ELF-1 (cell line): ENCODE results near the gene PTCD2.
"Not testable (repeated sequence)": the region's sequence is repeated elsewhere in the genome, so short reads cannot be mapped to it uniquely, and the experiment has no call there.

Experiments
- DNase-seq: peaks from one replicate; pipeline ENCODE4 v3.0.0-alpha.2; 2016; ENCODE audit warnings: low read depth, low spot score

PTCD2 gene

DNA sequence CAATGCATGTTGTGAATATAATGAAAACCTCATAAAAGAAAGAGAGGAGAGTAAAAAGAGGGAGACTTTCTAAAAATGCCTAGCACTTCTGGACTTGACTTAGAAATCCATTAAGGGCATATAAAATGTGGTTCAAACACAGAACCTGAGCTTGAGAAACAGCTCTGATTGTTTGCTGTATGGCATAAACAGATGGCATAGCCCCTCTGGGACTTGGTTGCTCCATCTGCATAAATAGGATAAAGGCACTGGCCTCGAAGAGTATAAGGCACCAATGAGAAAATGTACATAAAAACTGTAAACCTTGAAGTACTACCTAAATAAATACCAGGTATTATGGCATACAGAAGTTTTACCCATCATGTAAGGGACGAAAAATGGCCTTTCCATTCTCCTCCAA, 23.9 kb upstream of the PTCD2 start:
- no peak for DNase-seq

- DNase-seq, result not testable (repeated sequence)
Measured at GRCh38 chr5:72298136-72298535, 22.0 kb upstream of the PTCD2 start.

- DNase-seq, result no peak
Measured at GRCh38 chr5:72298711-72299110, 21.5 kb upstream of the PTCD2 start.

DNA sequence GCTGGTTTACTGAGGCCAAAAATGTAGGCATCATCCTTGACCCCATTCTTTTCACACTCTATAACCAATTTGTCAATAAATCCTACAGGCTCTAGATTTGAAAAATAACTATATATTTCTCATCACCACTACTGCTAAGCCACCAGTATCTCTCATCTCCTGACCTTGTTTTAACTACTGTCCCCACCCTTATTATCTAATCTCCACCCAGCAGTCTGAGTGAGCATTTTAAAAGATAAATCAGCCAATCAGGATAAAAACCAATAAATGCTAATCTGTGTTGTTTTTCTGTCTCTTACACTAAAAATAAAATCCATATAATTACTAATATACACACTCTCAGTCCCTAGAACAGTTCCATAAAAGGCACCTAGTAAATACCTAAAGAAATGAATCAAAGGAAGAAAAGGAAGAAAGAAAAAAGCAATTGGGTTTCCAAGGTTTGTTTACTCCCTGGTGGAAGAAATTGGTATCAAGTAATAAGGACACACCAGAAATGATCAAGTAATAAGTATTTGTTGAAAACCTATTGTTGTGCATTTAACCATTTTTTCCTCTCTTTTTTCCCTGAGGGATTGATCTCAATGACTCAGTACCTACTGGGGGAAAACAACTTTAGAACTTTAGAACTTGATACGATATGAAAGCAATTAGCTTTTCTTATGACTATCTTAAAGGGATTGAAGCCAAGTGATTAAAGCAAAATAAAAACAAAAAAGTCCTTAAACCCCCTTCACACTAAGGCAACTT, 19.4 kb upstream of the PTCD2 start:
- DNase-seq, result no peak

- DNase-seq, result no peak
Measured at GRCh38 chr5:72301557-72301956, 18.6 kb upstream of the PTCD2 start.

GRCh38 chr5:72302171-72302570, 18.0 kb upstream of the PTCD2 start:
- DNase-seq, result peak; percentile 92

GRCh38 chr5:72305194-72306142, 14.7 kb upstream of the PTCD2 start:
- DNase-seq, result no peak

- no peak for DNase-seq
Measured at GRCh38 chr5:72307573-72307967, 12.6 kb upstream of the PTCD2 start.

DNA sequence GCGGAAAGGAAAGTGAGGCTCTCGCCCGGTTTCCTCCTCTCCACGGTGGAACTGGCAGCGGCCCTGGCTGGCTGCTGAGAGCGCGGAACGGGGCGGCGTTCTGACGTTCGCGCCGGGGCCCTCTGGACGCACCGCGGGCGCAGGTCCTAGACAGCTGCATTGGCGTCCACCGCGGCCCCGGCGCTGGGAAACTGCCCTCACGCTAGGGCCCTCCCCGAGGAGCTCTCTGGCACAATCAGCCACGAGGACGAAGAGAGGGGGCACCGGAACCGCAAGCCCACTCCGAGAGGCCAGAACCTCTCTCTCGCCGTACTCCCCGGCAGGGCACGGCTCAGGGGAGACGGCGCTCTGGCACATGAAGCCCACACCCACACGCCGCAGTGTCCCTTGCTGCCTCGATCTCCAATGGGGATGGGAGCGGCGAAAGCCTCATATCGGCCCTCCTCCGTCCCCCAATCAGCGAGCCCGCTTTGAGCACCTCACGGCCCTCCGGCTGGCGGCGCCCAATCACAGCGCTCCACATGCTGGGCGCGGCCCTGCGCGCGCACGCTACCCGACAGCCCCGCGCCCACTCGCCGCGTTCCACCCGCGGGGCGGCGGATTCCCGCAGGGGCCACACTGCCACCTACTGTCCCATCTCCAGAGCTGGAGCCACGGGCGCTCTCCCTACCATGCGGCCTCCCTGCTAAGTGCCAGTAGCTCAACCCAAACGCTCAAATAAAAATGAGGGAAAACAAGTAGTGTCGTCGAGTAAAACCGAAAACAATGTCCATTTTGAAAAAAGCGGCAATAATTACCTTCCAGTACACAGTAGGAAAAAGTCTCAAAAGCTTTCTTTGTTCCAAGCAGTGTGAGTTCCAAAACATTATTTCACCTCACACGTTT, 12.0 kb upstream of the PTCD2 start:
- DNase-seq, result peak; percentile 98

- no peak for DNase-seq
Measured at GRCh38 chr5:72308853-72309191, 11.4 kb upstream of the PTCD2 start.

GRCh38 chr5:72313141-72313540, 7.0 kb upstream of the PTCD2 start:
- DNase-seq, result no peak

GRCh38 chr5:72314571-72315172, 5.5 kb upstream of the PTCD2 start:
- no peak for DNase-seq

- not testable (repeated sequence) for DNase-seq
Measured at GRCh38 chr5:72319435-72319975, 668 bp upstream of the PTCD2 start.

DNA sequence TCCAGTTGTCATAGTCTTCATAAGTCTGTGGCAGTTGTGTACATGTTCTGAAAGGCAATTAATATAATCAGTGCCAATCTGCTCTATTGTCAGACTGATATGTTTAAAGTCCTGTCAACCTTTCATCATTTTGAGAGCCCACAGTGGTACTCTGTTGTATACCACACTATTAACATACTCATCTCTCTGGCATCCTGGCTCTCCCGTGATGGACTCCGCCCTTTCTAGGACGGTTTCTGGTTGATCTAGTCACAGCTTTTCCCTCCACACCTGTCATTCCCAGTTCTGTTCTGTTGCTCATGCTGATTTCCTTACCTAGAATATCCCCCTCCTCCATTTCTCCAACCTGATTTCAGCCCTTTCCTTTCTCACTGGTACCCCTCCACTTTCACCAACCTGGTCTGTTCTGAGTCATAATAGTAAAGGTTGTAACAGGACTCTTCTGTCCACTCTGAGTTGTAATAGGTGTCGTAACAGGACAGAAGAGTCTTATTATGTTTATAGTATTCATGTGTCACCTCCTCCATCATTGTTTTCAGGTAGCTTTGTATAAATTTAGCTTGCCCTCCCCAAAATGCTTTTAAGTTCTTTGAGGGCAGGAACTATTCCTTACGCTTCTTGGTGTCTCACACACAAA, 4.1 kb downstream of the PTCD2 start:
- no peak for DNase-seq

GRCh38 chr5:72325566-72326305, 5.6 kb downstream of the PTCD2 start:
- DNase-seq, result no peak

- no peak for DNase-seq
Measured at GRCh38 chr5:72326306-72326649, 6.1 kb downstream of the PTCD2 start.

GRCh38 chr5:72328172-72328571, 8.0 kb downstream of the PTCD2 start:
- no peak for DNase-seq

DNA sequence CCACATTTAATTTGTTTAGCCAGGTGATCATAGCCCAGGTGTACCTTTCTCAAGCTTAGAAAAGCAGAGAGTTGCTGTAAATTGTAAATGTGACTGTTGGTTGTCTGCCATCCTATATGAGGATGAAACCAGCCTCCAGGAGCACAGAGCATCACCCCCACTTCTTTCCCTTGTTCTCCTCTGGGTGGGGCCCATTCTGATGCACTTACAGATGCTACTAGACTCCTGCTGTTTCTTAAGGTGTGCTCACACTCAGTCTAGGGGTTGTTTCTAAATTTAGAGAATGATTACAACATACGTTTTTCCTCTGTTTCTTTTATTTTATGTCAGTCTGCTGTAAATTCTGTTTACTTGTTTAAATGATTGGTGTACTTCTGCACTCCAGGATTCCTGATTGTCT, 10.5 kb downstream of the PTCD2 start:
- no peak for DNase-seq

DNA sequence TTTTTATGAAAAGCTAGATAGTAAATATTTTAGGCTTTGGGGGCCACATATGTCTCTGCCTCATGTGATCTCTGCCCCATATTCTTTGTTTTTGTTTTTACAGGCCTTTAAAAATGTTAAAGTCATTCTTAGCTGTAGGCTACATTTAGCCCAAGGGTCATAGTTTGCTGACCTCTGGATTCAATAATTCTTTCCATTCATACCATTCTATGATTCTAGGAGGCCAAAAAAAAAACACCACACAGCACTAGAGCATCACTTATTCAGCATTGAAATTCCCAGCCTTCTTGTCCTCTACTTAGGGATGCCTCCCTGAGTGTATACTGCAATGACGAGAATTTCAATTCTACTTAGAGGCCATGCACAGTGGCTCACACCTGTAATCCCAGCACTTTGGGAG, 17.0 kb downstream of the PTCD2 start:
- no peak for DNase-seq

DNA sequence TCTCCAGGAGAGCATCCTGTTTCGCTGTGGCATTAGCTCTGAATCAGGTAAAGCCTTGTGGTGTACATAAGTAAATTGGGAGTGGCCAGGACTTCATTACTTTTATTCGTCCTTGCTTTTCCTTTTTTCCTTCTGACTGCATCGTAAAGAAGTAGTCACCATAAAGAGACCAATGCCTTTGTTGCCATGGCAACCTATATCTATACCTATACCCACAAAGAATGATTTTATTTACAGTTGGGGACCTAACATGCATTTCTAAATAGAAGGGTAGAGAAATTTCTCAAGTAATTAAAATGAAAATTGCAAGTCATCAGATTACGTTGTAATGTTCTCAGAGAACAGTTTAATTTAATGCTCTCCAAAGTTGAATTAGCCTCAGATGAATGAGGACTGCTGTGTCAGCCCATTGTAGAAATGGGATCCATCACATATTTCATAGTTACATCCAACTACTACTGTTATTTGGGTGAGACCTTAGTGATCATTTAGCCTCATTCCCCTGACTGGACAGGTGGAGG, 18.6 kb downstream of the PTCD2 start:
- DNase-seq, result no peak
